HG02938 (cell line): ENCODE results near the gene SPATA31D1.
A peak's percentile ranks its signal among the peaks of the same experiment; 100 is the strongest.
"Not testable (repeated sequence)": the region's sequence is repeated elsewhere in the genome, so short reads cannot be mapped to it uniquely, and the experiment has no call there.

Source experiments
- ATAC-seq: cut with Tn5 transposase; IDR thresholded peaks from one replicate; pipeline ENCODE4 v1.9.1; 2021; ENCODE audit warnings: mild to moderate bottlenecking, moderate library complexity; ENCODE audit not compliant: unreplicated experiment

Gene SPATA31D1

DNA sequence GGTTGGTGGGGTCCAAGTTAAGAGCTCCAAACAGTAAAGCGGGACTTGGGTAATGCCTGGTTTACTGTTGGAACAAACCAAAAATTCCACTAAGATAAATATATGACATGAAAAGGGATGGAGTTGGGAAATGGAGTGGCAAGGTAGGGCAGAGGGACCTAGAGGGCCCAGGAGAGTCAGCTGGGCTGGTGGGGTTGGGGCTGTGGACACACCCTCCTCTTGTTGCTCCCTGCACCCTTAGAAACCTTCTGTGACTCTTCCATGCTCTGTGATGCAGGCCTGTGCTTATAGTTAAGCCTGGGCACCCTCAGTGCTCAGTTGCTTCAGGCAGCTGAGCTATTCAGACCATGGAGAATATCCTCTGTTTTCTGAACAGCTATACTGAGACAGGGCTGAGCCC is at the start of gene SPATA31D1:
SPATA31D1 (plus strand) TSS at position 301 of the 400 bp plus-strand sequence; CDS start at position 348, 47 bp downstream.
- ATAC-seq: not testable (repeated sequence)

DNA sequence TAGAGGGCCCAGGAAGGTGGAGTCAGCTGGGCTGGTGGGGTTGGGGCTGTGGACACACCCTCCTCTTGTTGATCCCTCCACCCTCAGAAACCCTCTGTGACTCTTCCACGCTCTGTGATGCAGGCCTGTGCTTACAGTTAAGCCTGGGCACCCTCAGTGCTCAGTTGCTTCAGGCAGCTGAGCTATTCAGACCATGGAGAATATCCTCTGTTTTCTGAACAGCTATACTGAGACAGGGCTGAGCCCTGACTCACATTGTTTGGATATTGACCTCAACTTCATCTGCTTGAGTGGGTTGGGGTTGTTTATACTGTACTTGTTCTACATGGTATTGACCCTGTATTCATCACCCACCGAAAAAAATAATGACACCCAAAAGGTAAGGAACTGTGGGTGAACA is 45.2 kb upstream of the SPATA31D1 start, which contains the start of gene SPATA31D3:
SPATA31D3 (plus strand) TSS at position 108 of the 400 bp plus-strand sequence; CDS start at position 194, 86 bp downstream.
- ATAC-seq: not testable (repeated sequence)

DNA sequence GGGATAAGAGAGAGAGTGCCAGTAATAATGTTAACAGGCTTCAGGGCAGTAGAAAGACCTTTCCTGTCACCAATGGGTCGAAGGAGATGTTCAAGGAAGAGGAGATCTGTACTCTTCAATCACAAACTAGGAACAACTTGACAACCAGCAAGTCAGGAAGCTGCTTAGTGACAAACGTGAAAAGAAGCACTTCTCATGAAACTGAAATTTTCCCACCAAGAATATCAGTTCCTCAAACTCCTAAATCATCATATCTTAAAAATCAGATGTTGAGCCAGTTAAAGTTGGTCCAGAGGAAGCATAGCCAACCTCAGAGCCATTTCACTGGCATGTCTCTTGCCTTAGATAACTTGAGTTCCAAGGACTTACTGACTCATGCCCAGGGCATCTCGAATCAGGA is 39.9 kb upstream of the SPATA31D1 start:
- ATAC-seq: not testable (repeated sequence)

DNA sequence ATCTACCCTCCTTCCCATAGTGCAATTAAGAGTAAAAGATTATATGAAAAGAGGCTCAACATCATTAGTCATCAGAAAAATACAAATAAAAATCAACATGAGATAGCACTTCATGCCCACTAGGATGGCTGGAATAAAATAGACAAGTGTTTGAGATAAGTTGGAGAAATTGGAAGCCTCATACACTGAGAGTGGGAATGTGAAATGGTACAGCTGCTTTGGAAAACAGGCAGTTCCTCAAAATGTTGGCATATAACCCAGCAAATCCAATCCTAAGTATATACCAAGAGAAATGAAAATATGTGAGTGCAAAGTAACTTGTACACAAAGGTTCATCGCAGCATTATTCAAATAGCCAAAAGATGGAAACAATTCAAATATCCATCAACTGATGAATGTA is 35.5 kb upstream of the SPATA31D1 start:
- ATAC-seq: no peak

DNA sequence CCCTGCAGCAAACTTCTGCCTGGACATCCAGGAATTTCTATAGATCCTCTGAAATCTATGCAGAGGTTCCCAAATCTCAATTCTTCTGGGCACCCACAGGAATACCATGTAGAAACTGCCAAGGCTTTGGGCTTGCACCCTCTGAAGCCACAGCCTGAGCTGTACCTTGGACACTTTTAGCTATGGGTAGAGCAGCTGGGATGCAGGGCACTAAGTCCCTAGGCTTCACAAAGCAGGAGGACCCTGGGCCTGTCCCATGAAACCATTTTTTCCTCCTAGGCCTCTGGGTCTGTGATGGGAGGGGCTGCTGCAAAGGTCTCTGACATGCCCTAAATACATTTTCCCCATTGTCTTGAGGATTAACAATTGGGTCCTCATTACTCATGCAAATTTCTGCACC is 32.9 kb upstream of the SPATA31D1 start:
- ATAC-seq: no peak

DNA sequence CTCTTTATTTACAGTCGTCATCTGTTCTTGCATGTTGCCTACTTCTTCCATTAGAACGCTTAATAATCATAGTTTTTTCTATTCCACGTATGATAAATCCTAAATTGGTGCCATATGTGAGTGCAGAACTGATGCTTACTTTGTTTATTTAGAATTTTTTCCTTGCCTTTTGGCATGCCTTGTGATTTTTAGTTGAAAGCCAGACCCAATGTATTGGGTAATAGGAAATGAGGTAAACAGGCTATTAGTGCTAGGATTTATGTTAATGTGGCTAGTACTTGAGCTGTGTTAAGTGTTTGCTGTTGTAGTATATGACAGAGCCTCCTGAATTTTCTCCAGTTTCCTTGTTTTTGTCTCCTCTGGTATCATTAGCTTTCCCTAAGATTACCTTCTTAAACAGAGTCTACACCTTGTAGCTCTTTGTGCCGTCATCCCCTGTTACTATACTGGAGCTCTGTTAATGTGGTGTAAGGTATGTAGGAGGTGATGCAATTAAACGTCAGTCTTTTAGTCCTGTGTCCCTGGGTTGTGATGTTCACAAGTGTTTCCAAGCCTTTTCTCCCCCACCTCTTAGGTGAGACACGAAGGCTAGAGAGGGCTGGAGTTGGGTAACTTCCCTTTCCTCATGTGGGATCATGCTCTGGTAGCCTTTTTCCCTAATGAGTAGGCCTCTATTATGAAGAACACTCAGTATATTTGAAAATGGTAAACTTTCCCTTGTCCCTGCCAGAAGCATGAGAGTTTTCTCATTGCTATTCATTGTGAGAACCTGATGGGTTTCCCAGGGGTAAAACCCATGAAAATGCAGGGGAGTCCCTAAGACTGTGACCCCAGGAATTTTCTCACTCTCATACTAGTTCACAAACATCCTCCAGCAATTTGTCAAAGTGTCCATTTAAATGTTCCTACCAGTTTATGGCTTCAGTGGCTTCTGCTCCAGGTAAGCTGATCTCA is 24.1 kb upstream of the SPATA31D1 start:
- no peak for ATAC-seq

DNA sequence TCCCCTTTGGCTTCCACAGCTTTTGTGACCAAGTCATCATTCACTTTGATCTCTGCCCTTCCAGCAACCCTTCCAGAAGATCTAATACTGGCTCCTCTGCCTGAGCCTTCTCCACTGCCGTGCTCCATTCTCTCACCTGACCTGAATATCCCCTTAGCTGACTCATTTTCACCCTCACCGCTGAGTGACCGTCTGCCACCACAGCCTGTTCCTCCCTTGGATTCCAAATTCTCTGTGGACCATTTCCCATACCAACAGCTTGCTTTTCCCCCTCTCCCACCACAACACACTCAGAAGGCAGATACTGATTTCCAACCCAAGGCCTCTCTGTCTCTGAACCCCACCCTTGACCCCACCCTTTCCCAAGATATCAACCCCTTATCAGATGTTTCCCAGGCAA is 20.5 kb upstream of the SPATA31D1 start:
- ATAC-seq: no peak

DNA sequence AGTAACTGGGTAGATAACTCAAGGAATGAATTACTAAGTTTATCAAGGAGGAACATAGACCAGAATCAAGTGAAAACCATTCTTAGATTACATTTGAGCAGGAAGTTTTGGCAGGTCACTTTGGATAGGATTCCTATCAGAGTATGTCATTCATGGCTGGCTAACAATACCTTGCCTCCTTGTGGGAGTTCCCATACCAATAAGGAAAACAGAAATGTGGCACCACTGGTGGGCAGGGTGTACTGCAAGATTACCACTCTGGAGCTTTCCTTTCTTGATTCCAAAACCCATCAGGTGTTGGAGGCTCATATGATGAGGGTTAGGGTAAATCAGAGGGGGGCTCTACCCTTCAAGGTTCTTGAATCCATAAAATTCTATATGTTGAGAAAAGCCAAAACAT is 18.6 kb upstream of the SPATA31D1 start:
- ATAC-seq: no peak

DNA sequence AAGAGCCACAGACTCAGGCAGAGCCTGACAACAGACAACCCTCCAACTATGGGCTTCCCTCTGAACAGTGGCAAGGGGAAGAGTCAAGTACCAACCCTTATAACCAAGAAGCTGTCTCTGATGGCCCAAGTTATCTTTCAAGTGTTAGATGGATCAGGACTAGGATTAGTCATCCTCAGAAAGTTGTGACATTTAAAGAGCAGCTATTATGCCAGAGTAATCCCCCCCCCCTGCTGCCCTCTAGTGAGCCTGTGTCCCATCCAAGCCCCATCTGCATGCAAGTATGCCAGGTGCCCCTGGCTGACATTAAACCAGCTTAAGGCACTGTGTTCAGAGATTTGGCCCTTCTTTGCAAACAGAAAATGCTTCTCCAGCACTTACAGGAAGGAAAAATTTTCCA is 16.8 kb upstream of the SPATA31D1 start:
- no peak for ATAC-seq

DNA sequence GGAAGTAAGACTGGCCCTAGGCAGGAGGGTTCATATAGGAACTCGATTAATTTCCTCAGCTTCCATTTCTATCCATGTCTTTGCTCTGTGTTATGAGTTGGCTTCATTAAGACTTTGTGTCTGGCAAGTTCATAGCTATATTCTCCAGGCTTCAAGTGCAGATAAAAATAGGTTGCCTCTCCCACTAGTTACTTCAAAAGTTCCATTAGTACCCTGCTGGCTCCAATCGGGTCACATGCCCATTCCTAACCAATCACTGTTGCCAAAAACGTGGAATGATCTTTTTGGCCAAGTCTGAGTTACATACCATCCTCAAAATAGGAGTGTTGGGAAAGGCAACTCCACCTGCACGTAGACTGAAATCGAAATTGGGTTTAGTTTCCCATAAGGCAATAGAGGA is 13.8 kb upstream of the SPATA31D1 start:
- ATAC-seq: no peak

DNA sequence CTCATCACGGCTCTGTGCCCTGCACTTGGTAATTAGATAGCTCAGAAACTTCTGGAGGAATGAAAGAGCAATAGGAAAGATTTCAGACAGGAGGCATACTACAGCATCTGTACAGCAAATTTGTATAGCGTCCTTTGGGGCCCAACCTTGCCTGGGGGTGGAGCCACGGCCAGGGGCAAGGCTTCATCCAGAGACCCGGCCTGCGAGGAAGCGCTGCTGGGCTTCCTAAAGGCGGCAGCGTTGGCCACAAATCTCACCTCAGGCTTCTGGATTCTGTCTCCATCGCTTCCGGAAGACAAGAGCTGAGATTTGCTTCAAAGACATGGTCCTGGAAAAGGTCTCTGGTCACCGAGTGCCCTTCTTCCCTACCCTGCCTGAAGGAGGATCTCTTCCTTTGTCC is 12.2 kb upstream of the SPATA31D1 start:
- no peak for ATAC-seq

DNA sequence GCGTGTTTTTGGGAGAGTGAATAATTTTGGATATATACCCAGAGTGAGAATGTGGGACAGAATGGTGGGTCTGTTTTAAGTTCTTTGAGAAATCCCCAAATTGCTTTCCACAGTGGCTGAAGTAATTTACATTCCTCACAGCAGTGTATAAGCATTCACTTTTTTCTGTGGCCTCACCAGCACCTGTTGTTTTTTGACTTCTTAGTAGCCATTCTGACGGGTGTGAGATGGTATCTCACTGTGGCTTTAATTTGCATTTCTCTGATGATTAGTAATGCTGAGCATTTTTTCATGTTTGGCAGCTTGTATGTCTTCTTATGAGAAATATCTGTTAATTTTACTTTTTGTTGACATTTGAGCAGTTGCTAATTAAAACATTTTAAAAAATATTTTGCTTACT is 9.4 kb upstream of the SPATA31D1 start:
- ATAC-seq: peak; percentile 58

DNA sequence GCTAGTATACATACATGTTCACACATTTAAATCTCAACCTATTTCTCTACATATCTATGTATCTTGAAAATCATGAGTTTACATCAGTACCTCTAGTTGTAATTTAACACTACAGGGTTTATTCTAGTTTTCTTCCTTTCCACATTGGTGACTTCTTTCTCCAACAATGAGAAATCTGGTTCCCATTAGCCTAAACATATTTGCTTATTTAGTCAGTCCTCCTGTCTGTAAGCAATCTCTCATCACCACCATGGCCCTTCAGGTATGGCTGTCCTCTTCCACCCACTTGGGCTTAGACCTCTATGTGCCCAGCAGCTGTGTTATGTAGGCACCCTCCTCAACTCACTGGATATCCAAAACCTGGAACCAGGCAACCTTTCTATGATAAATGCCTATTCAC is 8.0 kb upstream of the SPATA31D1 start:
- no peak for ATAC-seq

DNA sequence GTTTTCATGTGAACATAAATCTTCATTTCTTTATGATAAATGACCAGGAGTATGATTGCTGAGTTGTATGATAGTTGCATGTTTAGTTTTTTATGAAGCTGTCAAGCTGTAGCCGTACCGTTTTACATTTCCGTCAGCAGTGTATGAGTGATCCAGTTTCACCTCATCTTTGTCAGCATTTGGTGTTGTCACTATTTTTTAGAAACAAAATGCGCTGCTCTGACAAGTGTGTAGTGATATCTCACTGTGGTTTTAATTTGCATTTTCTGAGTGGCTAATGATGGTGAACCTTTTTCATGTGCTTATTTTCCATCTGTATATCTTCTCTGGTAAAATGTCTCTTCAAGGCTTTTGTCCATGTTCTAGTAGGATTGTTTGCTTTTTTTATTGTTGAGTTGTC is 6.7 kb upstream of the SPATA31D1 start:
- ATAC-seq: no peak

DNA sequence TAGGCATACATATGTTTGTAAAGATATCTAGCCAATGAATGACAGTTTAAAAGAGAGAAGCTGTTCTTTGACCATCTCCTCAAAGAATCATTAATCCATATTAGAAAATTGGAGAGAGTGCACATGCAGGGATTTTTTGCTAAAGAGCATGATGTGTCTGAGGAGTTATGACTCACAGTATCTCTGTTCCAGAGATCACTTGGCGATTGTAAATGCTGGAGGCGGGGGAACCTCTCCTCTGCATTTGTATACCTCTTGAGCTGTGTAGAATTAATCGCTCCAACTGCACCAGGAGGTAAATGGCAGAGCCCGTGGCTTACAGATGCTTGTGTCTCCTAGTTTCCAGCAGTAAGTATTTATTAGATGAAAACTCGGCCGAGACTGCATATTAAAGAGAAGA is 3.6 kb upstream of the SPATA31D1 start:
- no peak for ATAC-seq

DNA sequence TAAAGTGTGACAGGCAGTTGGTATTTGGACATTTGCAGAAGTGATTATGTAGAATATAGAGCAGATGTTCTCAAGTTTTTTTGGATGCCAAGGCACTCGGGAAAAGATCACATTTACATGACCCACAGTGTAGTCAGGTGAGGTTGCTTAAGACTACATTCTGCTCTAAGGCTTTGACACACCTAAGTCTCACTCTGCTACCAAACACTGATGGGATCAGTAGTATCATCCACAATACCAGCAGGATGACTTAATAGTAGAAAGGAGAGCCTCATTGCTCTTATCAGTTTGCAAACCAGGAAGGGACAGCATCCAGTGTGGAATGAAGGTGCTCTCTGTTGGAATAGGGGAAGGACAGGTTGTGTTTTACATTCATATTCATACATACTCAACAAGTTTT is 2.5 kb upstream of the SPATA31D1 start:
- ATAC-seq: no peak

DNA sequence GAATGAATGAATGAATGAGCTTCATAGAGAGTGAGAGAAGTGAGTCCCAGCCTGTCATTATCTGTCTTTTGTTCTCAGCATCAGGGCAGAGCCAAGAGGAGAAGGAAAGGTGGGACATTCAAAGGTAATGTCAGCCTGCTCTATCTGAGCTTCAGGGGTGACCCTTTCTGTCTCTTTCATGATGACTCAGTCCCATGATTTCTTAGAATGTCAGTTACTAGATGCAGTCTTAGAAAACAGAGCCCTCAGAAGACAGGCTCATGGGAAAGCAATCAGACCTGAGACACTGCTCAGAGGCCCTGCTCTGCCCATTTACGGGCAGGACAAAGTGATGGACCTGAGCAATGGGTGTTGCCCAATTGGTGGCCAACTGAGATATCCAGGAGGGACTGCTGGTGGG is 1.1 kb downstream of the SPATA31D1 start:
- ATAC-seq: no peak

DNA sequence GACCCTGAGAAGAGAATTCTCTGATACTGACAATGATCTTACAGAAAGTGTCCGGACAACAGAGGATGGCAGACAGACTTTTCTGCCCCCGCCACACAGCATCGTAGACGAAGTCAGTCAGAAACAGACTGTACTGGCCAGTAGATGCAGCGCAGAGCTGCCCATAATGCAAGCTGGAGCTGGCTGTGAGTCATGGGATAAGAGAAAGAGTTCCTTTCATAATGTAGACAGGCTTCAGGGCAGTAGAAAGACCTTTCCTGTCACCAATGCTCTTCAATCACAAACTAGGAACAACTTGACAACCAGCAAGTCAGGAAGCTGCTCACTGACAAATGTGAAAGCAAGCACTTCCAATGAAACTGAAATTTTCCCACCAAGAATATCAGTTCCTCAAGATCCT is 5.1 kb downstream of the SPATA31D1 start:
- ATAC-seq: no peak

DNA sequence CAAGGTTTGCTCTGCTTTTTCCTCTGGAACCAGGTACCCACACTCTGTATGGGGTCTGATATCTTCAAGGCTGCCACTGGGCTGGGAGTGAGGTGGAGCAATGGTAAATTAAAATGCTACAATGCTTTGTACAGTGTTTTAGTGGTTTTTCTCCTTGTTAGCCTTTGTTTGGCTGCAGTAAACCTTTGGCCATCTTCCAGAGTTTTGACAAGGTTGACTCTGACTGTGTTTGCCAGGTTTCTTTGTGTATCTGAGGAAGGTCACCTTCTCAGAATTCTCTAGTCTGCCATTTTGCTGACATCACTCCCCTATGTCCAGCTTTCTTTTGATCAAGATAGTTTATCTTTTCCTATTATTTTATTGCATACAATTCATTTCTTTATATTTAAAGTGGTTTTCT is 11.2 kb downstream of the SPATA31D1 start:
- no peak for ATAC-seq

DNA sequence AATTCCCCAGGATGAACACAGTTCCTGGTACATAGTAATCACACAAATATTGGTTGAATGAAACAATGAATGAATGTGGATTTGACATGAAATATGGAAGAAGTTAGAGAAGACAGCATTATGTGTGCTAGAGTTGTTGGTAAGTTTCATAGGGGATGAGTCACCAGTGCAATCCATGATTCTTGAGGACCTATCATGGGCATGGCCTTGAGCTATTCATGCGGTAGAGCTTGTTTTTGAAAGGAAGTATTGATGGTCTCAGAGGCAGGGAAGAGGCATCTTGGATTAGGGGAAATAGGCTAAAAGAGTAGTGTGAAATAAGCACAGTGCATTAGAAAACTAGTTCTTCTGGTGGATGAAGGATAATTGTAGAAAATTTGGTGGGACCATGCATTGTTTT is 22.1 kb downstream of the SPATA31D1 start:
- ATAC-seq: no peak

DNA sequence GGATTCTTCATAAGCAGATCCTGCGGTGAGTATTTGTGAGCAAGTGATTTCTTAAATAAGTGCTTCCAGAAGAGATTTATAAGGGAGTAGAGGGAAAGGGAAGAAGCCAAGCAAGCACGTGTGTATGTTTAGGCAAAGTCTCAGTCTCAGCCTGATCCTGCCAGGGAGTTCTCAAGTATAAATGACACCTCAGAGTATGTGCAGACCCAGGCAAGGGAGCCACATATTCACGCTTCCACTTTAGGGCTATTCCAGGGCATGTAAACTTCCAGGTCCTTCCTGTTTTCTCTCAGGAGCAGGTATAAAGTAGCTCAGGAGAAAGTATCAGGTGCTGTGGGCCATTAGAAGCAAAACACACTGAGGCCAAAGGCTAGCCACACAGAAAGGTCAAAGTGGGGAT is 22.6 kb downstream of the SPATA31D1 start:
- no peak for ATAC-seq

DNA sequence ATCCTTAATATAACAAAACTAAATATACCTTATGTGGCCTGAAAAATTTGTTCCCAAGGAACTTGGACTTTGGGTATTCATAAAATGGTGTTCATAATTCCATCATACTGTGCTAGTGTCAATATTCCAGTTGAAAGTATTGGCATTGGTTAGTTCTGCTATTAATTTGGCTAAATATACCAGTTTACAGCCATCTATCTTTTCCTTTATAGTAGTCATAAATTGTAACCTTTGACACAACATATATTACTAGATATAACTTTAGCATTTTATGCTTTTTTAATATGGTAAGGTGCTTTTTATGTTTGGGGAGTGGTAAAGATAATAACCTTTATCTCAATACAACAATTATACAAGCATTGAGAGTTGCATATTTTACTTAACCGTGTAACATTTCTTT is 23.7 kb downstream of the SPATA31D1 start:
- ATAC-seq: no peak

DNA sequence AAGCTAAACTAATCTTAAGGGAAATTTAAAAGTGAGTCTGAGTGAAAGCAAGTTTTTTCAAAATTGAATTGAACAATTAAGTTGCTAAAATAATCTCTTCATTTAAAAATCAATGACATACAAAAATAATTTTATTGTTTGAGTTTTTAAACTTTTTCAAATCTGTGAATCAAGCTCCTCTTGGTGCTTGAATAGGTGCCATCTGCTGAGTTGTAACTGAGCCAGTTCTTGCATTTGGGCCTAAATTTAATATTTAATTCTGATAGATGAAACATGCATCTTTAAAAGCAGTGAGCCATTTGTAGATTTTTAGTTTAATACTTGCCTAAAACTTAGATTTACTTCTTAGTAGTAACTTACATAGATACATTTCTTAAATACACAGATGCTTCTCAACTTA is 31.8 kb downstream of the SPATA31D1 start:
- no peak for ATAC-seq
